UCSD-AML1 (cell line): ENCODE measurements around the gene PYCR2.
A peak's percentile ranks its signal among the peaks of the same experiment; 100 is the strongest.
"Not testable (repeated sequence)": the region's sequence is repeated elsewhere in the genome, so short reads cannot be mapped to it uniquely, and the experiment has no call there.

Experiments used
- DNase-seq: peaks from one replicate; lab custom pipeline; 2025; ENCODE audit not compliant: unreplicated experiment; lab: John Stamatoyannopoulos, UW

PYCR2 gene

GRCh38 chr1:225923692-225924555 is at the start of gene PYCR2:
TSS of gene PYCR2 (minus strand) at chr1:225924250. CDS start at chr1:225924110, 140 bp downstream.
- peak; percentile 97 for DNase-seq

GRCh38 chr1:225973158-225973557 is 49.1 kb upstream of the PYCR2 start:
- no peak for DNase-seq

GRCh38 chr1:225972344-225973152 is 48.5 kb upstream of the PYCR2 start:
- DNase-seq = no peak

- DNase-seq = not testable (repeated sequence)
These were observed 46.6 kb upstream of the PYCR2 start for GRCh38 chr1:225970592-225971157.

GRCh38 chr1:225969751-225970150 is 45.7 kb upstream of the PYCR2 start:
- not testable (repeated sequence) for DNase-seq

GRCh38 chr1:225965231-225965630 is 41.2 kb upstream of the PYCR2 start:
- no peak for DNase-seq

- no peak for DNase-seq
These were observed 39.9 kb upstream of the PYCR2 start for GRCh38 chr1:225963735-225964530.

GRCh38 chr1:225962440-225962975 is 38.5 kb upstream of the PYCR2 start:
- no peak for DNase-seq

- DNase-seq = no peak
These were observed 37.8 kb upstream of the PYCR2 start for GRCh38 chr1:225961659-225962439.

- DNase-seq = no peak
These were observed 34.0 kb upstream of the PYCR2 start for GRCh38 chr1:225958041-225958440.

- DNase-seq = no peak
These were observed 30.7 kb upstream of the PYCR2 start for GRCh38 chr1:225954753-225955152.

- no peak for DNase-seq
These were observed 29.3 kb upstream of the PYCR2 start for GRCh38 chr1:225953315-225953714.

GRCh38 chr1:225950905-225951497 is 27.0 kb upstream of the PYCR2 start:
- peak; percentile 76 for DNase-seq

GRCh38 chr1:225949041-225949440 is 25.0 kb upstream of the PYCR2 start:
- no peak for DNase-seq

GRCh38 chr1:225946803-225947202 is 22.8 kb upstream of the PYCR2 start:
- DNase-seq = no peak

- no peak for DNase-seq
These were observed 22.1 kb upstream of the PYCR2 start for GRCh38 chr1:225946082-225946620.

- no peak for DNase-seq
These were observed 21.5 kb upstream of the PYCR2 start for GRCh38 chr1:225945564-225945963.

GRCh38 chr1:225944951-225945350 is 20.9 kb upstream of the PYCR2 start:
- no peak for DNase-seq

- DNase-seq = no peak
These were observed 20.3 kb upstream of the PYCR2 start for GRCh38 chr1:225944387-225944786.
